Gastrocnemius medialis (tissue), 4 donors: ENCODE results near the gene HAGH.

Experiments
- CTCF ChIP-seq, 5 experiments: fragments of 450-650 bp in 3 of 5; fragments of 200-600 bp in 2 of 5; sonication (generic) in 2 of 5; IDR thresholded peaks in 4 of 5; conservative IDR thresholded peaks in 1 of 5; 1 replicate in 4 of 5; 2 replicates in 1 of 5; pipeline ENCODE4 v1.5.1; 2016 to 2019; ENCODE audit warnings: antibody characterized with exemption in 5 of 5, mild to moderate bottlenecking in 3 of 5, moderate library complexity in 3 of 5
- POLR2A ChIP-seq, 2 donors: fragments of 450-650 bp; IDR thresholded peaks; one replicate each; pipeline ENCODE4 v1.6.1; 2017; ENCODE audit warnings: antibody characterized with exemption in 2 of 2, mild to moderate bottlenecking in 2 of 2, moderate library complexity in 2 of 2

- TF ChIP-seq CTCF (IDR thresholded peaks at IDR 0.05 in 4 of 5, conservative IDR thresholded peaks at IDR 0.05 in 1 of 5), result no peak
- TF ChIP-seq POLR2A (IDR thresholded peaks at IDR 0.05), result no peak
These were observed 32.3 kb downstream of the HAGH start for GRCh38 chr16:1794221-1794871.
